HepG2 (cell line): ENCODE data around the gene ITGB3. TPM values are rescaled to one million over a fixed set of nuclear protein-coding genes. Genes with fewer than 3 reads are reported as not detected.

Source experiments
- GMEB1 ChIP-seq: sonication (generic); formaldehyde crosslinking; IDR thresholded peaks from 2 replicates; pipeline ENCODE4 v1.5.1; 2020; ENCODE audit warnings: missing genetic modification reagents, mild to moderate bottlenecking, borderline replicate concordance
- NONO ChIP-seq, 2 experiments: fragments of 450-650 bp in 1 of 2; sonication (generic) in 1 of 2; formaldehyde crosslinking in 1 of 2; IDR thresholded peaks in 1 of 2; conservative IDR thresholded peaks in 1 of 2; 2 replicates each; pipeline versions ENCODE4 v1.6.1 to v1.8.0; 2017 to 2022; ENCODE audit warnings: mild to moderate bottlenecking in 1 of 2, missing genetic modification reagents in 1 of 2, moderate library complexity in 1 of 2
- PAXIP1 ChIP-seq: sonication (generic); formaldehyde crosslinking; conservative IDR thresholded peaks from 2 replicates; pipeline ENCODE4 v1.4.0; 2020; ENCODE audit warnings: mild to moderate bottlenecking, missing genetic modification reagents, moderate library complexity
- PRDM15 ChIP-seq: sonication (generic); formaldehyde crosslinking; IDR thresholded peaks from 2 replicates; pipeline ENCODE4 v1.4.0; 2020; ENCODE audit warnings: missing genetic modification reagents
- TSC22D2 ChIP-seq: sonication (generic); formaldehyde crosslinking; IDR thresholded peaks from 2 replicates; pipeline ENCODE4 v1.5.1; 2020; ENCODE audit warnings: missing genetic modification reagents, mild to moderate bottlenecking, borderline replicate concordance
- ZBTB44 ChIP-seq: sonication (generic); formaldehyde crosslinking; IDR thresholded peaks from 2 replicates; pipeline ENCODE4 v1.4.0; 2020; ENCODE audit warnings: missing genetic modification reagents
- ZFP82 ChIP-seq: sonication (generic); formaldehyde crosslinking; IDR thresholded peaks from 2 replicates; pipeline ENCODE4 v1.5.1; 2020; ENCODE audit warnings: mild to moderate bottlenecking, missing genetic modification reagents, borderline replicate concordance
- ZFYVE20 ChIP-seq: sonication (generic); formaldehyde crosslinking; IDR thresholded peaks from 2 replicates; pipeline ENCODE4 v1.8.0; 2023; ENCODE audit warnings: low read depth, mild to moderate bottlenecking, moderate library complexity, missing genetic modification reagents, borderline replicate concordance
- ZMYM3 ChIP-seq: sonication (generic); formaldehyde crosslinking; IDR thresholded peaks from 2 replicates; pipeline ENCODE4 v1.5.1; 2020; ENCODE audit warnings: mild to moderate bottlenecking, missing genetic modification reagents
- ZNF124 ChIP-seq: sonication (generic); formaldehyde crosslinking; IDR thresholded peaks from 2 replicates; pipeline ENCODE4 v1.4.0; 2020; ENCODE audit warnings: missing genetic modification reagents
- ZNF660 ChIP-seq: sonication (generic); formaldehyde crosslinking; IDR thresholded peaks from 2 replicates; pipeline ENCODE4 v1.5.1; 2020; ENCODE audit warnings: mild to moderate bottlenecking, low read depth, missing genetic modification reagents, borderline replicate concordance
- ZNF780A ChIP-seq: sonication (generic); formaldehyde crosslinking; IDR thresholded peaks from 2 replicates; pipeline ENCODE4 v1.8.0; 2022; ENCODE audit warnings: mild to moderate bottlenecking, missing genetic modification reagents, moderate library complexity
- ZZZ3 ChIP-seq: sonication (generic); formaldehyde crosslinking; IDR thresholded peaks from 2 replicates; pipeline ENCODE4 v1.4.0; 2020; ENCODE audit warnings: missing genetic modification reagents, mild to moderate bottlenecking, borderline replicate concordance
- polyA plus RNA-seq, 8 experiments: library from polyadenylated mRNA; depleted of rRNA in 3 of 8; stranded (reverse) in 7 of 8; unstranded in 1 of 8; fragments of >200 nt; fragmentation: Illumina TruSeq in 4 of 8; extraction: Trizol in 4 of 8; gene quantifications; 2 replicates each; pipeline versions ENCODE4 v1.2.1 to v1.2.3, GENCODE V29; 2011 to 2016; ENCODE audit warnings: low read depth in 4 of 8, missing spikeins in 1 of 8, mixed read lengths in 1 of 8; ENCODE audit not compliant: insufficient read depth in 1 of 8
- total RNA-seq, 5 experiments: library from RNA; depleted of rRNA; stranded (reverse); fragments of >200 nt; fragmentation: Illumina TruSeq; extraction: Trizol; gene quantifications; 2 replicates each; pipeline ENCODE4 v1.2.3, GENCODE V29; 2016; ENCODE audit warnings: low read depth in 1 of 5
- TF ChIP-seq, protein P1 (sequence below), 2 experiments: fragments of 450-650 bp in 1 of 2; sonication (generic) in 1 of 2; formaldehyde crosslinking; IDR thresholded peaks; 2 replicates each; pipeline versions ENCODE4 v1.5.0 to v1.8.0; 2020 to 2022; ENCODE audit warnings: mild to moderate bottlenecking in 1 of 2, missing genetic modification reagents in 1 of 2

Gene ITGB3
- total and polyA plus RNA-seq, 2 of the 13 experiments (the other 11 are each of a cell fraction or from before 2014, with no cell fraction given) = 0.09 to 0.31 TPM

DNA sequence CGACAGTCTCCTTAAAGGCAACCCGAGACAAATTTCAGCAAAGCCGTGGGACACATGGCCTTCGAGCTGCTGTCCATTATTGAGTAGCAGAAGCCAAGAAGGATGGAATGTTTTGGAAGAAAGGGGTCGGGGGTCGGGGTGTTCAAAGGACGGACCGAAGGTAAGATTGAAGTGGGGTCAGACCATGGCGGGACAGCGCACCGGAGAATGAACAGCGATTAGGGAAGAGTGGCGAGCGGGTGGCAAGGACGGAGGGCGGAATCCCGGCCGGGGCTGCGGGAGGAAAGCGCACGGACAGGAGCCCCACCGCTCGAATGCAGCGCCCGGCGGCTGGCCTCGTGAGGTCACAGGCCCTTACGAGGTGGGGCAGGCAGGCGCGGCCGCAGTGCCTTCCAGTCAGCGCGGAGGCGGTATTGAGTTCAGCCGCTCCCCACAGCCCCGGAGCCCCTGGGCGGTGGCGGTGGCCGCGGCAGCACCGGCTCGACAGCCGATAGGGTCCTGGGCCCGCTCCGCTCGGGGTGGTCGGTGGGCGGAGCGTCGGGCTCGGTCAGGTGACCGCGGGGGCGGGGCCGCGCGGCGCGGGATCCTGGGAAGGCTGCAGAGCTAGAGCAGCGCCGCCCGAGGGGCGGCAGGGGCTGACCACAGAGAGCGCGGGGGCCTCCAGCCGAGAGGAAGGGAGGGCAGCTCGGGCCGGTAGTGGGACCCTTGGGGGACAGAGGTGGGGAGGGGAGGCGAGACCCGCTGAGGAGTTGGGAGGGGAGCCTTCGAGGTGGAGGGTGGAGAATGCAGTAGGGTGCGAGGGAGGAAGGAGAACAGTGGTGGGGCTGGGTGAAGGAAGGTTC is 70.0 kb downstream of the ITGB3 start, which contains the start of gene EFCAB13 (continued):
- TF ChIP-seq ZNF660 (0 out of 2 replicates have a peak, but pooled peaks have one; percentile 84), PAXIP1 (peak; percentile 67), GMEB1 (CRISPR knock-in tag) (peak; percentile 62; the same call in 1 of the 2 replicates), ZNF780A (CRISPR knock-in tag) (peak; percentile 98), ZMYM3 (peak; percentile 67; the same call in 1 of the 2 replicates), PRDM15 (CRISPR knock-in tag) (peak; percentile 50; the same call in 1 of the 2 replicates), ZZZ3 (CRISPR knock-in tag) (peak; percentile 74; the same call in 1 of the 2 replicates), TSC22D2 (CRISPR knock-in tag) (peak; percentile 91), ZNF124 (CRISPR knock-in tag) (peak; percentile 73), ZFYVE20 (peak; percentile 86; the same call in 1 of the 2 replicates), NONO (IDR thresholded peaks at IDR 0.05) (no peak), NONO (CRISPR knock-in tag; conservative IDR thresholded peaks at IDR 0.05) (peak; percentile 95), ZBTB44 (CRISPR knock-in tag) (peak; percentile 92; the same call in 1 of the 2 replicates), ZFP82 (peak; percentile 57; the same call in 1 of the 2 replicates)
- TF ChIP-seq, protein P1, sequence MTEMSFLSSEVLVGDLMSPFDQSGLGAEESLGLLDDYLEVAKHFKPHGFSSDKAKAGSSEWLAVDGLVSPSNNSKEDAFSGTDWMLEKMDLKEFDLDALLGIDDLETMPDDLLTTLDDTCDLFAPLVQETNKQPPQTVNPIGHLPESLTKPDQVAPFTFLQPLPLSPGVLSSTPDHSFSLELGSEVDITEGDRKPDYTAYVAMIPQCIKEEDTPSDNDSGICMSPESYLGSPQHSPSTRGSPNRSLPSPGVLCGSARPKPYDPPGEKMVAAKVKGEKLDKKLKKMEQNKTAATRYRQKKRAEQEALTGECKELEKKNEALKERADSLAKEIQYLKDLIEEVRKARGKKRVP (CRISPR knock-in tag; IDR thresholded peaks at IDR 0.05) = peak in 1 of 2 experiments; percentile 77; a peak in 1 of 4 replicates
